ENCODE results near the gene LRRTM2.
"Not testable (repeated sequence)": the region's sequence is repeated elsewhere in the genome, so short reads cannot be mapped to it uniquely, and the experiment has no call there.

LRRTM2 gene

GRCh38 chr5:138874771-138875551 is at the start of gene LRRTM2:
TSS of gene LRRTM2 (minus strand) at chr5:138875335. CDS start at chr5:138874911, 424 bp downstream.
- peak; percentile 72 for DNase-seq (ENCODE audit: low read depth)
- H3K4me3 ChIP-seq (ENCODE audit: low read length) = peak within 1 kb of the TSS; percentile 40
- TF ChIP-seq CTCF (conservative IDR thresholded peaks at IDR 0.05; ENCODE audit: low read length) = no peak

GRCh38 chr5:138922494-138922893 is 47.4 kb upstream of the LRRTM2 start:
- no peak for TF ChIP-seq CTCF (conservative IDR thresholded peaks at IDR 0.05; ENCODE audit: low read length)
- DNase-seq (ENCODE audit: low read depth) = no peak
- no peak overlapping the region for H3K4me3 ChIP-seq (ENCODE audit: low read length)

GRCh38 chr5:138921362-138921761 is 46.2 kb upstream of the LRRTM2 start:
- H3K4me3 ChIP-seq (ENCODE audit: low read length); DNase-seq (ENCODE audit: low read depth): not testable (repeated sequence)

- TF ChIP-seq CTCF (conservative IDR thresholded peaks at IDR 0.05; ENCODE audit: low read length) = no peak
- DNase-seq (ENCODE audit: low read depth) = no peak
- H3K4me3 ChIP-seq (ENCODE audit: low read length) = no peak overlapping the region
Observed at GRCh38 chr5:138920181-138920580, 45.0 kb upstream of the LRRTM2 start.

GRCh38 chr5:138918686-138919085 is 43.6 kb upstream of the LRRTM2 start:
- no peak for TF ChIP-seq CTCF (conservative IDR thresholded peaks at IDR 0.05; ENCODE audit: low read length)
- no peak for DNase-seq (ENCODE audit: low read depth)
- H3K4me3 ChIP-seq (ENCODE audit: low read length) = no peak overlapping the region

- DNase-seq (ENCODE audit: low read depth) = no peak
- no peak overlapping the region for H3K4me3 ChIP-seq (ENCODE audit: low read length)
- no peak for TF ChIP-seq CTCF (conservative IDR thresholded peaks at IDR 0.05; ENCODE audit: low read length)
Observed at GRCh38 chr5:138914338-138914737, 39.2 kb upstream of the LRRTM2 start.

- TF ChIP-seq CTCF (conservative IDR thresholded peaks at IDR 0.05; ENCODE audit: low read length) = no peak
- no peak overlapping the region for H3K4me3 ChIP-seq (ENCODE audit: low read length)
- DNase-seq (ENCODE audit: low read depth) = no peak
Observed at GRCh38 chr5:138913773-138914172, 38.6 kb upstream of the LRRTM2 start.

Data from AG10803 (cell line).